HepG2 (cell line): ENCODE data around the gene CAMK1D. TPM values are rescaled to one million over a fixed set of nuclear protein-coding genes. Genes with fewer than 3 reads are reported as not detected.

Experiments
- ATAC-seq: fragments of 200-7000 bp; cut with Tn5 transposase; 3 replicates; pipeline ENCODE4 v1.9.1; 2020; ENCODE audit warnings: mild to moderate bottlenecking, moderate library complexity
- BruUV-seq: library from RNA; stranded (reverse); fragments of 400-500 nt; replicated peaks from 2 replicates; lab custom pipeline; 2021; lab: Mats Ljungman, UMichigan
- CTCF ChIA-PET: fragments of 300-600 bp; formaldehyde crosslinking; extraction: SDS; loops from one replicate; lab custom pipeline; 2021; ENCODE audit warnings: low total read pairs, inconsistent platforms, low intra/inter-chr PET ratio; lab: Yijun Ruan, JAX
- POLR2A ChIA-PET: fragments of 350-600 bp; sonication (Branson Sonifier 250); formaldehyde crosslinking; loops from one replicate; lab custom pipeline; 2020; ENCODE audit warnings: antibody characterized with exemption, inconsistent platforms; lab: Yijun Ruan, JAX
- DNase-seq: peaks from one replicate; pipeline ENCODE4 v3.0.0-alpha.2; 2015; ENCODE audit warnings: low spot score
- FAIRE-seq: peaks from 3 replicates; lab custom pipeline; 2011; peaks lifted over from hg19 to GRCh38; lab: Jason Lieb, UNC
- H2AFZ ChIP-seq: one replicate; pipeline ENCODE4 v1.6.1; 2011; ENCODE audit warnings: low read length, inconsistent platforms
- H3K27ac ChIP-seq: fragments of 300-600 bp; 3 replicates; pipeline ENCODE4 v1.8.0; 2011; ENCODE audit warnings: mixed run types, mild to moderate bottlenecking, mixed read lengths, low read length, inconsistent platforms; ENCODE audit not compliant: insufficient read depth; ENCODE audit errors: extremely low read length
- H3K27me3 ChIP-seq, 2 experiments: fragments of 200-600 bp in 1 of 2; 2 replicates in 1 of 2; 3 replicates in 1 of 2; pipeline versions ENCODE4 v1.6.0 to v1.8.0; 2011; ENCODE audit warnings: low read length in 2 of 2, mild to moderate bottlenecking in 2 of 2, moderate library complexity in 2 of 2, inconsistent platforms in 1 of 2; ENCODE audit not compliant: insufficient read depth in 2 of 2, control insufficient read depth in 1 of 2
- H3K36me3 ChIP-seq, 2 experiments: fragments of 200-600 bp in 1 of 2; replicated peaks in 1 of 2; 2 replicates in 1 of 2; 3 replicates in 1 of 2; pipeline versions ENCODE4 v1.5.1 to v1.8.0; 2011; ENCODE audit warnings: low read length in 2 of 2, inconsistent platforms in 1 of 2; ENCODE audit not compliant: insufficient read depth in 2 of 2, control insufficient read depth in 1 of 2
- H3K4me1 ChIP-seq: 2 replicates; pipeline ENCODE4 v1.5.1; 2012; ENCODE audit warnings: low read length, inconsistent platforms; ENCODE audit not compliant: insufficient read depth
- H3K4me2 ChIP-seq: 2 replicates; pipeline ENCODE4 v1.6.0; 2011; ENCODE audit warnings: low read depth, low read length, inconsistent platforms
- H3K4me3 ChIP-seq, 3 experiments: fragments of 200-600 bp in 1 of 3; sonication (generic), shearing (Covaris generic) in 1 of 3; replicated peaks in 1 of 3; 2 replicates each; pipeline ENCODE4 v1.5.1; 2011 to 2016; ENCODE audit warnings: low read length in 3 of 3, inconsistent platforms in 2 of 3, low read depth in 2 of 3, mild to moderate bottlenecking in 2 of 3, control low read depth in 1 of 3, mixed read lengths in 1 of 3; ENCODE audit not compliant: insufficient read depth in 1 of 3
- H3K79me2 ChIP-seq: one replicate; pipeline ENCODE4 v1.6.1; 2011; ENCODE audit warnings: low read length, inconsistent platforms; ENCODE audit not compliant: insufficient read depth
- H3K9ac ChIP-seq: 2 replicates; pipeline ENCODE4 v1.6.0; 2011; ENCODE audit warnings: mild to moderate bottlenecking, low read depth, low read length, inconsistent platforms; ENCODE audit not compliant: insufficient read depth
- H3K9me3 ChIP-seq: 2 replicates; pipeline ENCODE4 v1.5.1; 2012; ENCODE audit warnings: mild to moderate bottlenecking, low read length
- H4K20me1 ChIP-seq: 2 replicates; pipeline ENCODE4 v1.6.0; 2011; ENCODE audit warnings: inconsistent platforms, mild to moderate bottlenecking, low read length, moderate library complexity; ENCODE audit not compliant: insufficient read depth
- ETV6 ChIP-seq: sonication (generic); formaldehyde crosslinking; conservative IDR thresholded peaks from 2 replicates; pipeline ENCODE4 v1.4.0; 2020; ENCODE audit warnings: missing genetic modification reagents
- FOXA3 ChIP-seq: IDR thresholded peaks from 2 replicates; pipeline ENCODE4 v1.6.1; 2016; ENCODE audit warnings: missing genetic modification reagents, missing compliant biosample characterization
- FOXK1 ChIP-seq: sonication (generic); formaldehyde crosslinking; IDR thresholded peaks from 2 replicates; pipeline ENCODE4 v1.4.0; 2020; ENCODE audit warnings: low read depth, missing genetic modification reagents, borderline replicate concordance
- MATR3 ChIP-seq: sonication (generic); formaldehyde crosslinking; IDR thresholded peaks from 2 replicates; pipeline ENCODE4 v1.4.0; 2020; ENCODE audit warnings: missing genetic modification reagents
- NONO ChIP-seq, 2 experiments: fragments of 450-650 bp in 1 of 2; sonication (generic) in 1 of 2; formaldehyde crosslinking in 1 of 2; IDR thresholded peaks in 1 of 2; conservative IDR thresholded peaks in 1 of 2; 2 replicates each; pipeline versions ENCODE4 v1.6.1 to v1.8.0; 2017 to 2022; ENCODE audit warnings: mild to moderate bottlenecking in 1 of 2, missing genetic modification reagents in 1 of 2, moderate library complexity in 1 of 2
- ZNF562 ChIP-seq: sonication (generic); formaldehyde crosslinking; IDR thresholded peaks from 2 replicates; pipeline ENCODE4 v1.8.0; 2022; ENCODE audit warnings: missing genetic modification reagents, borderline replicate concordance
- WGBS: methylation state at CpG from one replicate; pipeline ENCODE4 v1.1.6; 2017; ENCODE audit warnings: low lambda C conversion rate; 5-methylcytosine and 5-hydroxymethylcytosine counted together
- in situ Hi-C: cut with HindIII; loops from 2 replicates; pipeline ENCODE4 v1.10.0; 2017; ENCODE audit warnings: low pct_unique_long_range_greater_than_20kb; ENCODE audit not compliant: extremely low pct_ligation_motif_present
- intact Hi-C: fragments of 100-400 bp; cut with micrococcal nuclease; formaldehyde crosslinking; loops from one replicate; pipeline ENCODE4 v1.10.0; 2022; ENCODE audit not compliant: unreplicated experiment
- polyA plus RNA-seq, 8 experiments: library from polyadenylated mRNA; depleted of rRNA in 3 of 8; stranded (reverse) in 7 of 8; unstranded in 1 of 8; fragments of >200 nt; fragmentation: Illumina TruSeq in 4 of 8; extraction: Trizol in 4 of 8; gene quantifications; 2 replicates each; pipeline versions ENCODE4 v1.2.1 to v1.2.3, GENCODE V29; 2011 to 2016; ENCODE audit warnings: low read depth in 4 of 8, missing spikeins in 1 of 8, mixed read lengths in 1 of 8; ENCODE audit not compliant: insufficient read depth in 1 of 8
- total RNA-seq, 5 experiments: library from RNA; depleted of rRNA; stranded (reverse); fragments of >200 nt; fragmentation: Illumina TruSeq; extraction: Trizol; gene quantifications; 2 replicates each; pipeline ENCODE4 v1.2.3, GENCODE V29; 2016; ENCODE audit warnings: low read depth in 1 of 5
- TF ChIP-seq, protein P1 (sequence below): IDR thresholded peaks from 2 replicates; pipeline ENCODE4 v1.6.1; 2016; ENCODE audit warnings: missing genetic modification reagents, missing compliant biosample characterization
- TF ChIP-seq, protein P2 (sequence below): sonication (generic); formaldehyde crosslinking; IDR thresholded peaks from 2 replicates; pipeline ENCODE4 v1.4.0; 2020; ENCODE audit warnings: mild to moderate bottlenecking, missing genetic modification reagents
- TF ChIP-seq, protein P3 (sequence below): IDR thresholded peaks from 2 replicates; pipeline ENCODE4 v1.6.1; 2016; ENCODE audit warnings: missing biosample characterization, missing genetic modification reagents, low read depth
- TF ChIP-seq, protein P4 (sequence below): sonication (generic); formaldehyde crosslinking; IDR thresholded peaks from 2 replicates; pipeline ENCODE4 v1.9.0; 2021; ENCODE audit warnings: missing genetic modification reagents, borderline replicate concordance

The CAMK1D gene
- total and polyA plus RNA-seq, 2 of the 13 experiments (the other 11 are each of a cell fraction or from before 2014, with no cell fraction given) = under 0.01 TPM; not detected in 1

DNA sequence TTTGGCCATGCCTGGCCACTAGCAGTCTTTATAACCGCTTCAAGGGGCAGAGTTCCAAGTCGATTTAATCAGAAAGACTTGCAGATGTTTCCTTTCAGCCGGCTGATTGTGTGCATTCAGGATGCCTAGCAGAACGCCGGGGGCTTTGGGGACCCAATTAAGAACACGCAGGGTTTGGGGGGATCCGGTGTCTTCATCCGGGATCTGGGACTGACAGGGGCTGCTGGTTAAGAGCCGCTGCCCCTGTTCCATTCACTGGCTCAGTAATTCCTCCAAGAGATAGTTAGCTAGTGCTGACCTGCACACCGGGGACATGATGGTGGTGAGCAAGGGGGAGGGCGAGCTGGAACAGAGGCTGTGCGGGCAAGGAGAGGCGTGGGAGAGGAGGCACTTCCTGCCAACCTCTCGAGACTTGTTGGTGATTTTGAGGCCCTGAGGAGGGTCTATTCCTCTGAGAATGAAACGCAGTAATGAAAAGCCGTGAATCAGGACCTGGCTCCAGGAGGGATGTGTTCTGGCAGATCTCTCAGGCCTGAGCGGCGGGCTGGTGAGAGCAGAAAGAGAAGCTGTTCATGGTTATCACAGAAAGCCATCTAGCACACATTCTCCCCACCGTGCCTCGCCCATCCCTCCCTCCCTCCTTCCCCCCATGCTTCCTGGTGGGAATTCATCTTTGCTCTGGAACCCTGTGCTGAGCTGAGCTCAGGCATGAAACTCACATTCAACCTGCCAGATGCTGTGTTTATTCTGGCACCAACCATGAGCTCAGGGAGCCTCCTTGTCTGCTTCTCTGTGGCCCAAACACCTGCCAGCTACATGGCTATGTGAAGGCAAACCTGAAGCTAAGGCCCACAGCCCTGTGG is 500.2 kb downstream of the CAMK1D start:
- no peak for TF ChIP-seq NONO (IDR thresholded peaks at IDR 0.05)
- TF ChIP-seq NONO (CRISPR knock-in tag; conservative IDR thresholded peaks at IDR 0.05) = no peak
- TF ChIP-seq, protein P1, sequence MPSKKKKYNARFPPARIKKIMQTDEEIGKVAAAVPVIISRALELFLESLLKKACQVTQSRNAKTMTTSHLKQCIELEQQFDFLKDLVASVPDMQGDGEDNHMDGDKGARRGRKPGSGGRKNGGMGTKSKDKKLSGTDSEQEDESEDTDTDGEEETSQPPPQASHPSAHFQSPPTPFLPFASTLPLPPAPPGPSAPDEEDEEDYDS (CRISPR knock-in tag) = no peak
- TF ChIP-seq, protein P2, sequence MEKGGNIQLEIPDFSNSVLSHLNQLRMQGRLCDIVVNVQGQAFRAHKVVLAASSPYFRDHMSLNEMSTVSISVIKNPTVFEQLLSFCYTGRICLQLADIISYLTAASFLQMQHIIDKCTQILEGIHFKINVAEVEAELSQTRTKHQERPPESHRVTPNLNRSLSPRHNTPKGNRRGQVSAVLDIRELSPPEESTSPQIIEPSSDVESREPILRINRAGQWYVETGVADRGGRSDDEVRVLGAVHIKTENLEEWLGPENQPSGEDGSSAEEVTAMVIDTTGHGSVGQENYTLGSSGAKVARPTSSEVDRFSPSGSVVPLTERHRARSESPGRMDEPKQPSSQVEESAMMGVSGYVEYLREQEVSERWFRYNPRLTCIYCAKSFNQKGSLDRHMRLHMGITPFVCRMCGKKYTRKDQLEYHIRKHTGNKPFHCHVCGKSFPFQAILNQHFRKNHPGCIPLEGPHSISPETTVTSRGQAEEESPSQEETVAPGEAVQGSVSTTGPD (CRISPR knock-in tag) = no peak
- TF ChIP-seq FOXK1 (CRISPR knock-in tag) = no peak
- TF ChIP-seq ZNF562 (CRISPR knock-in tag) = no peak
- no peak for TF ChIP-seq ETV6 (CRISPR knock-in tag)
- TF ChIP-seq, protein P3, sequence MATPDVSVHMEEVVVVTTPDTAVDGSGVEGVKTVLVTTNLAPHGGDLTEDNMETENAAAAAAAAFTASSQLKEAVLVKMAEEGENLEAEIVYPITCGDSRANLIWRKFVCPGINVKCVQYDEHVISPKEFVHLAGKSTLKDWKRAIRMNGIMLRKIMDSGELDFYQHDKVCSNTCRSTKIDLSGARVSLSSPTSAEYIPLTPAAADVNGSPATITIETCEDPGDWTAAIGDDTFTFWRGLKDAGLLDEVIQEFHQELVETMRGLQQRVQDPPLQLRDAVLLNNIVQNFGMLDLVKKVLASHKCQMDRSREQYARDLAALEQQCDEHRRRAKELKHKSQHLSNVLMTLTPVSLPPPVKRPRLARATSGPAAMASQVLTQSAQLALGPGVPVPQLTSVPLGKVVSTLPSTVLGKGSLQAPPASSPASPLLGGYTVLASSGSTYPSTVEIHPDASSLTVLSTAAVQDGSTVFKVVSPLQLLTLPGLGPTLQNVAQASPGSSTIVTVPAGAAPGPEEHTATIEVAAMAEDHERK (CRISPR knock-in tag) = no peak
- TF ChIP-seq FOXA3 (CRISPR knock-in tag) = no peak
- TF ChIP-seq MATR3 (CRISPR knock-in tag) = no peak
- TF ChIP-seq, protein P4, sequence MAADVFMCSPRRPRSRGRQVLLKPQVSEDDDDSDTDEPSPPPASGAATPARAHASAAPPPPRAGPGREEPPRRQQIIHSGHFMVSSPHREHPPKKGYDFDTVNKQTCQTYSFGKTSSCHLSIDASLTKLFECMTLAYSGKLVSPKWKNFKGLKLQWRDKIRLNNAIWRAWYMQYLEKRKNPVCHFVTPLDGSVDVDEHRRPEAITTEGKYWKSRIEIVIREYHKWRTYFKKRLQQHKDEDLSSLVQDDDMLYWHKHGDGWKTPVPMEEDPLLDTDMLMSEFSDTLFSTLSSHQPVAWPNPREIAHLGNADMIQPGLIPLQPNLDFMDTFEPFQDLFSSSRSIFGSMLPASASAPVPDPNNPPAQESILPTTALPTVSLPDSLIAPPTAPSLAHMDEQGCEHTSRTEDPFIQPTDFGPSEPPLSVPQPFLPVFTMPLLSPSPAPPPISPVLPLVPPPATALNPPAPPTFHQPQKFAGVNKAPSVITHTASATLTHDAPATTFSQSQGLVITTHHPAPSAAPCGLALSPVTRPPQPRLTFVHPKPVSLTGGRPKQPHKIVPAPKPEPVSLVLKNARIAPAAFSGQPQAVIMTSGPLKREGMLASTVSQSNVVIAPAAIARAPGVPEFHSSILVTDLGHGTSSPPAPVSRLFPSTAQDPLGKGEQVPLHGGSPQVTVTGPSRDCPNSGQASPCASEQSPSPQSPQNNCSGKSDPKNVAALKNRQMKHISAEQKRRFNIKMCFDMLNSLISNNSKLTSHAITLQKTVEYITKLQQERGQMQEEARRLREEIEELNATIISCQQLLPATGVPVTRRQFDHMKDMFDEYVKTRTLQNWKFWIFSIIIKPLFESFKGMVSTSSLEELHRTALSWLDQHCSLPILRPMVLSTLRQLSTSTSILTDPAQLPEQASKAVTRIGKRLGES (CRISPR knock-in tag) = no peak
- TF ChIP-seq, all 625 proteins: peak for 0
- H3K4me2 ChIP-seq = no peak overlapping the region
- no peaks in the 10 kb centered on the region for H3K36me3 ChIP-seq
- ChIA-PET POLR2A (no interaction called here), CTCF (no interaction called here)
- 43% methylated on average over 16 of the region's 20 CpGs for WGBS
- H3K9me3 ChIP-seq = no peaks in the 10 kb centered on the region
- H3K4me1 ChIP-seq = no peaks in the 10 kb centered on the region
- DNase-seq (no peak), FAIRE-seq (no peak), ATAC-seq (no peak)
- no peak overlapping the region for H3K27ac ChIP-seq
- H3K79me2 ChIP-seq = no peaks in the 10 kb centered on the region
- in situ Hi-C loops = no loop called here
- intact Hi-C loops = no loop called here
- H3K9ac ChIP-seq = no peak overlapping the region
- no peaks in the 10 kb centered on the region for H4K20me1 ChIP-seq
- H3K27me3 ChIP-seq = peaks cover 0 to 1% of the 10 kb centered on the region in 2 experiments; a peak in 2 of 5 replicates
- no peak overlapping the region for H2AFZ ChIP-seq
- no TSS peak for BruUV-seq
- H3K4me3 ChIP-seq = no peak overlapping the region
